ENCODE measurements around the gene PTPN11. TPM values are rescaled to one million over a fixed set of nuclear protein-coding genes. Genes with fewer than 3 reads are reported as not detected.

The PTPN11 gene
- total and polyA plus RNA-seq, 2 donors = 24.4 to 43.0 TPM

DNA sequence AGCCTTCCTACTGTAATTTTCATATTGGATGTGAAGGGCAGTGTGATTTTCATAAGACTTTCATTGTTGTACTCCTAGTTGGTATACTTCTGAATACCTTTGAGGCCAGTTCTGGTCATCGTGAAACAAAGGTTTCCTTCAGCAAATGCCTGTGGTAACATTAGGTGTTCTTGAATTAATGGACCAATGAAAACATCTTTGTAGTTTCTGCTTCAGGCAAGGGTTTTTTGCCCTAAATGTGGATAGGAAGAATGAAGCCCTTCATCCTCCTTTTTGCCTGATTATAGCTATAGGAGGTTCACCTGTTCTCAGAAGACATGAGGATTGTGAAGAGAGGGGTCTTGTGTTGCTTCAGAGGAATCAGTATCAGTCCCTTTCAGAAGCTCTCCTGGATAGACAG is 60.7 kb downstream of the PTPN11 start:
- no peak for DNase-seq (ENCODE audit: low read depth in 6 of 9, low spot score in 9 of 9)
- Histone ChIP-seq H3K9me3 (ENCODE audit: control insufficient read depth in 2 of 2, insufficient read depth in 1 of 2, low read length in 1 of 2) (no peaks in the 10 kb centered on the region), H3K27me3 (ENCODE audit: control insufficient read depth in 2 of 2, insufficient read depth in 1 of 2, low read length in 1 of 2) (no peaks in the 10 kb centered on the region), H3K27ac (ENCODE audit: low read depth in 1 of 2, low read length in 1 of 2) (no peak overlapping the region), H3K4me1 (ENCODE audit: control insufficient read depth in 2 of 2, insufficient read depth in 2 of 2, low read length in 2 of 2) (no peaks in the 10 kb centered on the region), H3K36me3 (ENCODE audit: control insufficient read depth in 2 of 2, insufficient read depth in 2 of 2, low read length in 1 of 2) (peaks cover 54 to 70% of the 10 kb centered on the region in 2 donors), H3K4me3 (ENCODE audit: low read length in 2 of 2) (no peak overlapping the region)
- WGBS = 97% methylated on average over 1 of the region's 1 CpG

DNA sequence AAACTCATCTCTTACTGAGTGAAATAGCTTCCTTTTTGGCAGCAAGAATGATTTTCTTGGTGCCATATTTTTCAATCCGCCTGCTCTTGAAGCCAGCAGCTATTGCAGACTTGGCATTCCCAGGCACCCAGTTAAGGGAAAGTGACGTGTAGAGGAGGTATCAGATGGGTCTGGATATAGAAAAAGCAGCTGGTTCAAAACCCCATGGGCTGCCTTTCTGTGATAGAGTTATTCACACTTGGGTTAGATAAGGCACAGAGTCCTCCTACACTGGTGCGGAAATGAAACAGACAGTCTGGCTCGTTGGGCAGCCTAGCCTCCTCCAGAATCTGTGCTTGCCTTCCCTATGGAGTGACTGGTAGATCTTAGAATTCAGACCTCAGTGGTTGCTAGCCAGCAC is 62.2 kb downstream of the PTPN11 start:
- Histone ChIP-seq H3K4me1 (ENCODE audit: control insufficient read depth in 2 of 2, insufficient read depth in 2 of 2, low read length in 2 of 2) (no peaks in the 10 kb centered on the region), H3K4me3 (ENCODE audit: low read length in 2 of 2) (no peak overlapping the region), H3K9me3 (ENCODE audit: control insufficient read depth in 2 of 2, insufficient read depth in 1 of 2, low read length in 1 of 2) (no peaks in the 10 kb centered on the region), H3K27ac (ENCODE audit: low read depth in 1 of 2, low read length in 1 of 2) (no peak overlapping the region), H3K27me3 (ENCODE audit: control insufficient read depth in 2 of 2, insufficient read depth in 1 of 2, low read length in 1 of 2) (no peaks in the 10 kb centered on the region), H3K36me3 (ENCODE audit: control insufficient read depth in 2 of 2, insufficient read depth in 2 of 2, low read length in 1 of 2) (peaks cover 58 to 62% of the 10 kb centered on the region in 2 donors)
- WGBS = 98% methylated on average over 4 of the region's 4 CpGs
- no peak for DNase-seq (ENCODE audit: low read depth in 6 of 9, low spot score in 9 of 9)

DNA sequence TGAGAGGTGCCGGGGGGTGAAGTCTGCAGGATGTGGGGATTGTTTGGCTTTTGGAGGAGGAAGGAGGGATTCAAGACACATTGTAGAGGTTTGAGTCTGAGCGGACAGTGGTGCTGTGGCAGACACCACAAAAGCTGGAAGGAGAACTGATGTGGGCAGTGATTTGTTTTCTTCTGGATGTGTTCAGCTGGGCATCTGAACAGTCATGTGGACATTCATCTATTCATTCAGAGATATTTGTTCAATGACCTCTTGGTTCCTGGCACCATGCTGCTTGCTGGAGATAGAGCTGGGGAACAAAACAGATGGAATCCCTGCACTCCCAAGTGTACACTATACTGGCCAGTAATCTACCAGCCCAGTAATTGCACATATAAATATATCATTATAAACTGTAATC is 64.0 kb downstream of the PTPN11 start:
- Histone ChIP-seq H3K4me3 (ENCODE audit: low read length in 2 of 2) (no peak overlapping the region), H3K27me3 (ENCODE audit: control insufficient read depth in 2 of 2, insufficient read depth in 1 of 2, low read length in 1 of 2) (no peaks in the 10 kb centered on the region), H3K4me1 (ENCODE audit: control insufficient read depth in 2 of 2, insufficient read depth in 2 of 2, low read length in 2 of 2) (no peaks in the 10 kb centered on the region), H3K9me3 (ENCODE audit: control insufficient read depth in 2 of 2, insufficient read depth in 1 of 2, low read length in 1 of 2) (no peaks in the 10 kb centered on the region), H3K36me3 (ENCODE audit: control insufficient read depth in 2 of 2, insufficient read depth in 2 of 2, low read length in 1 of 2) (peaks cover 64 to 66% of the 10 kb centered on the region in 2 donors), H3K27ac (ENCODE audit: low read depth in 1 of 2, low read length in 1 of 2) (no peak overlapping the region)
- DNase-seq (ENCODE audit: low read depth in 6 of 9, low spot score in 9 of 9) = no peak
- WGBS = 100% methylated on average over 2 of the region's 2 CpGs

DNA sequence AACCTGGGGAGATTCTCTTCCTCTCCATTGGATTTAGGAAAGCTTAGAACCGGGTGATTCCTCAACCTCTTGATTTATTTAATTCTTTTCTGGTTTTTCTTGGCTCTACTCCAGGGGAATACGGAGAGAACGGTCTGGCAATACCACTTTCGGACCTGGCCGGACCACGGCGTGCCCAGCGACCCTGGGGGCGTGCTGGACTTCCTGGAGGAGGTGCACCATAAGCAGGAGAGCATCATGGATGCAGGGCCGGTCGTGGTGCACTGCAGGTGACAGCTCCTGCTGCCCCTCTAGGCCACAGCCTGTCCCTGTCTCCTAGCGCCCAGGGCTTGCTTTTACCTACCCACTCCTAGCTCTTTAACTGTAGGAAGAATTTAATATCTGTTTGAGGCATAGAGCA is 67.6 kb downstream of the PTPN11 start:
- Histone ChIP-seq H3K4me1 (ENCODE audit: control insufficient read depth in 2 of 2, insufficient read depth in 2 of 2, low read length in 2 of 2) (no peaks in the 10 kb centered on the region), H3K9me3 (ENCODE audit: control insufficient read depth in 2 of 2, insufficient read depth in 1 of 2, low read length in 1 of 2) (no peaks in the 10 kb centered on the region), H3K27me3 (ENCODE audit: control insufficient read depth in 2 of 2, insufficient read depth in 1 of 2, low read length in 1 of 2) (no peaks in the 10 kb centered on the region), H3K36me3 (ENCODE audit: control insufficient read depth in 2 of 2, insufficient read depth in 2 of 2, low read length in 1 of 2) (peaks cover 69 to 73% of the 10 kb centered on the region in 2 donors), H3K4me3 (ENCODE audit: low read length in 2 of 2) (no peak overlapping the region), H3K27ac (ENCODE audit: low read depth in 1 of 2, low read length in 1 of 2) (no peak overlapping the region)
- WGBS = 97% methylated on average over 12 of the region's 12 CpGs
- no peak for DNase-seq (ENCODE audit: low read depth in 6 of 9, low spot score in 9 of 9)

DNA sequence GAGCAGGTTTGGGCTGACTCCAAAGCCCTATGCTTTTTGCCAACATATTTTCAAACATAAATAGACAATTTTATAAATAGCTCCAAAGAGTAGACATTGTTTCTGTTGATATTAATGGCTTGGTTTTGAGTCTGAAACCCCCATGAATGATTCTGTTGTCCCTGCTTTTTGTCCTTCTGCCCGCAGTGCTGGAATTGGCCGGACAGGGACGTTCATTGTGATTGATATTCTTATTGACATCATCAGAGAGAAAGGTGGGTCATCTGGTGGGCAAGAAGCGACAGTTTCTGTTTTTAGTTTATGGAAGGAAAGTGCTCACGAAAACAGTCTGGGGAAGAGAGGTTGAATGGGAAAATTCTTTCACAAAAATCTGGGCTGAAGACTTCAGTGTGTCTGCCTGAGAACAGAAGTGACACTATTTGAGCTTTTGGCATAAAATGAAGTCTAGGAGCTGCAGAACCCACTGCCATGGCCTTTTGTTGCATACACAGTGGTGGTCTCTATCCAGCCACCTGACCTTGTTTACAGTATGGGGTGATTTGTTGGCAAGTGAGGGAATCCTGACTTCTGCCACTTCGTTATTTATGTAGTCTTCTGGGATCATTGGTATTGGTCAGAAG is 69.6 kb downstream of the PTPN11 start:
- Histone ChIP-seq H3K4me3 (ENCODE audit: low read length in 2 of 2) (no peak overlapping the region), H3K27ac (ENCODE audit: low read depth in 1 of 2, low read length in 1 of 2) (no peak overlapping the region), H3K9me3 (ENCODE audit: control insufficient read depth in 2 of 2, insufficient read depth in 1 of 2, low read length in 1 of 2) (no peaks in the 10 kb centered on the region), H3K27me3 (ENCODE audit: control insufficient read depth in 2 of 2, insufficient read depth in 1 of 2, low read length in 1 of 2) (no peaks in the 10 kb centered on the region), H3K36me3 (ENCODE audit: control insufficient read depth in 2 of 2, insufficient read depth in 2 of 2, low read length in 1 of 2) (peaks cover 56 to 58% of the 10 kb centered on the region in 2 donors), H3K4me1 (ENCODE audit: control insufficient read depth in 2 of 2, insufficient read depth in 2 of 2, low read length in 2 of 2) (no peaks in the 10 kb centered on the region)
- 97% methylated on average over 6 of the region's 6 CpGs for WGBS
- DNase-seq (ENCODE audit: low read depth in 6 of 9, low spot score in 9 of 9) = no peak

DNA sequence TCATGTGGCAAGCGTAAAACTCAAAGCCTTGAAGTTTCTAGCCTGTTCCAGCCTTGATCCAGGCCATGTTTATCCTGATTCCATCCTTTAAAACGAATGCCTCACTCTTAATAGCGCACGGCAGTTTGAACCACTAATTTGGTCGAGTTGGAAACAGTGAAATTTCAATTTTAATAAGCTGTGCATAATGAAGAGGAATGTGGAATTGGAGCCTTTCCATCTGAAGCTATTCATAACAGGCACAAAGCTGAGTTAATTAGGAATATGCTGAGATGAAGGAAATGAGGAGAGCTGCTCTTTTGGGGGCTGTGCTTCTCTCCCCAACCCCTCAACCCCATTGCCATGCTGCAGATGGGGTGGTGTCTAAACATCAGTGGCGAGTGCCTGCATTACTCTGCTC is 70.7 kb downstream of the PTPN11 start:
- no peak overlapping the region for H3K4me3 ChIP-seq (ENCODE audit: low read length in 2 of 2)
- WGBS = 96% methylated on average over 6 of the region's 6 CpGs
- no peak overlapping the region for H3K27ac ChIP-seq (ENCODE audit: low read depth in 1 of 2, low read length in 1 of 2)
- no peak for DNase-seq (ENCODE audit: low read depth in 6 of 9, low spot score in 9 of 9)
- no peaks in the 10 kb centered on the region for H3K27me3 ChIP-seq (ENCODE audit: control insufficient read depth in 2 of 2, insufficient read depth in 1 of 2, low read length in 1 of 2)
- H3K4me1 ChIP-seq (ENCODE audit: control insufficient read depth in 2 of 2, insufficient read depth in 2 of 2, low read length in 2 of 2) = no peaks in the 10 kb centered on the region
- no peaks in the 10 kb centered on the region for H3K9me3 ChIP-seq (ENCODE audit: control insufficient read depth in 2 of 2, insufficient read depth in 1 of 2, low read length in 1 of 2)
- peaks cover 47 to 48% of the 10 kb centered on the region in 2 donors for H3K36me3 ChIP-seq (ENCODE audit: control insufficient read depth in 2 of 2, insufficient read depth in 2 of 2, low read length in 1 of 2)

DNA sequence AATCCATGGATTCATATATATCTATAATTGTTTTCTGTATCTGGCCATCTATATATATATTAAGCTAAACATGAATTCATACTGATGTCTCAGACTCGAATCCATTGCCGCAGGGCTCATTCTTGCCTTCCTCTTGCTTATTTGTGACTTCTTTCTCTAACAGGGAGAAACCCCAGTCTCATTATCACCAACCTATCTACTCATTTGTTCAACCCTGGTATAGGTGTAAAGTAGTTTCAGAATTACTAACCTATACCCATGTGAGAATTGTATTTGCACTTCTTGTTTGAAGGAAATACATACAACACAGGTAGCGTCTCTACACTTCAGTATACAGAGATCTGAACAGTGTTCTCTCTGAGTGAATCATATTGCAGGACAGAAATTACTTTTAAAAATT is 77.7 kb downstream of the PTPN11 start:
- peaks cover 10 to 19% of the 10 kb centered on the region in 2 donors for H3K36me3 ChIP-seq (ENCODE audit: control insufficient read depth in 2 of 2, insufficient read depth in 2 of 2, low read length in 1 of 2)
- DNase-seq (ENCODE audit: low read depth in 6 of 9, low spot score in 9 of 9) = no peak
- H3K4me3 ChIP-seq (ENCODE audit: low read length in 2 of 2) = no peak overlapping the region
- H3K27ac ChIP-seq (ENCODE audit: low read depth in 1 of 2, low read length in 1 of 2) = no peak overlapping the region
- 96% methylated on average over 3 of the region's 3 CpGs for whole genome bisulfite sequencing
- no peaks in the 10 kb centered on the region for H3K27me3 ChIP-seq (ENCODE audit: control insufficient read depth in 2 of 2, insufficient read depth in 1 of 2, low read length in 1 of 2)
- no peaks in the 10 kb centered on the region for H3K9me3 ChIP-seq (ENCODE audit: control insufficient read depth in 2 of 2, insufficient read depth in 1 of 2, low read length in 1 of 2)
- H3K4me1 ChIP-seq (ENCODE audit: control insufficient read depth in 2 of 2, insufficient read depth in 2 of 2, low read length in 2 of 2) = no peaks in the 10 kb centered on the region

DNA sequence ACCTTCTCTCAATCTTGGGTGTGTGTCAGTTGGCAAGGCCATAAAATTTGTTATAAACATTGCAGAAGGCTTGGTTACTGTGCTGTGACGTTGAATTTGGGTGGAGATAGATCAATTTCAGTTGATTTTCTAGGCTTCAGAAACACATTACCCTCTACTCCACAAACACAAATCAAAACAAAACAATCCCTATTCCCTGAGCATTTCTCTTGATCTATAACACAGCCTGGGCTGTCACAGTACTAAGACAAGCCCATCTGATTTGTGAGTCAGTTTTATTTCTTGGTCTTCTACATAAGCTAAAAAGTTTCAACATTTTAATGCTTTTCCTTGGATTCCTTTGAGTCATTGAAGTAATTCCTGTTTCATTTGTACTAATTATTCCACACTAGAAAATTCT is 79.8 kb downstream of the PTPN11 start:
- WGBS = 100% methylated on average over 1 of the region's 1 CpG
- peaks cover 16 to 31% of the 10 kb centered on the region in 2 donors for H3K36me3 ChIP-seq (ENCODE audit: control insufficient read depth in 2 of 2, insufficient read depth in 2 of 2, low read length in 1 of 2)
- no peak overlapping the region for H3K4me3 ChIP-seq (ENCODE audit: low read length in 2 of 2)

DNA sequence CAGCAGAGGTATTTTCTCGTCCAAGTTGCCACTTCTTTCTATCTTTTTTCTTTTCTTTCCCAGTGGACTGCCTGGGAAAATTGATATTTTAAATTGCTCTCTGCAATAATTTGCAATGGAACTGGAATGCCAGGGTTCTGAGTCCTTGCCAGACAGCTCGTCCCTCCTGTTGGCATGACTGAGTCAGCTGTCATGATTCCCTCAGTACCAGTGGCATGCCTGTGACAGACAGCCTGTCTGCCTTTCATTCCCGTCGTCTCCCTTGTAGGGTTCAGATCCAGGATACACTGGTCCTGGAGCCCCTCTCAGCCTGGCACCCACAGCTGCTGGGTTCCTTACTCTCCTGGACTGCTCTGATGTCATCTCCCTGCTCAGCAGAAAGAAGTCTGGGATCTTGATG is 84.8 kb downstream of the PTPN11 start:
- Histone ChIP-seq H3K9me3 (ENCODE audit: control insufficient read depth in 2 of 2, insufficient read depth in 1 of 2, low read length in 1 of 2) (no peaks in the 10 kb centered on the region), H3K4me3 (ENCODE audit: low read length in 2 of 2) (no peak overlapping the region), H3K4me1 (ENCODE audit: control insufficient read depth in 2 of 2, insufficient read depth in 2 of 2, low read length in 2 of 2) (no peaks in the 10 kb centered on the region), H3K36me3 (ENCODE audit: control insufficient read depth in 2 of 2, insufficient read depth in 2 of 2, low read length in 1 of 2) (peaks cover 44 to 45% of the 10 kb centered on the region in 2 donors), H3K27ac (ENCODE audit: low read depth in 1 of 2, low read length in 1 of 2) (no peak overlapping the region), H3K27me3 (ENCODE audit: control insufficient read depth in 2 of 2, insufficient read depth in 1 of 2, low read length in 1 of 2) (no peaks in the 10 kb centered on the region)
- no peak for DNase-seq (ENCODE audit: low read depth in 6 of 9, low spot score in 9 of 9)
- WGBS = 83% methylated on average over 4 of the region's 4 CpGs

More for the DNA sequence above, 79.8 kb downstream of the PTPN11 start:
- H3K9me3 ChIP-seq (ENCODE audit: control insufficient read depth in 2 of 2, insufficient read depth in 1 of 2, low read length in 1 of 2) = no peaks in the 10 kb centered on the region
- DNase-seq (ENCODE audit: low read depth in 6 of 9, low spot score in 9 of 9) = no peak
- no peak overlapping the region for H3K27ac ChIP-seq (ENCODE audit: low read depth in 1 of 2, low read length in 1 of 2)
- no peaks in the 10 kb centered on the region for H3K27me3 ChIP-seq (ENCODE audit: control insufficient read depth in 2 of 2, insufficient read depth in 1 of 2, low read length in 1 of 2)
- no peaks in the 10 kb centered on the region for H3K4me1 ChIP-seq (ENCODE audit: control insufficient read depth in 2 of 2, insufficient read depth in 2 of 2, low read length in 2 of 2)
